Right lobe of liver (tissue), 6 donors: Measurements from ENCODE around the gene TBX2. TPM values are rescaled to one million over a fixed set of nuclear protein-coding genes. Genes with fewer than 3 reads are reported as not detected.

ENCODE experiments used
- ATAC-seq, 4 donors: fragments of 200-7000 bp; cut with Tn5 transposase; one replicate each; pipeline ENCODE4 v1.9.1; 2020; ENCODE audit warnings: mild to moderate bottlenecking in 4 of 4, moderate library complexity in 4 of 4
- DNase-seq, 3 donors: peaks; one replicate each; pipeline ENCODE4 v3.0.0-alpha.2; 2020
- H3K27ac ChIP-seq, 3 donors: fragments of 200-600 bp; one replicate each; pipeline ENCODE4 v1.8.0; 2022
- H3K27me3 ChIP-seq, 2 donors: fragments of 200-600 bp; one replicate each; pipeline ENCODE4 v1.8.0; 2022
- H3K36me3 ChIP-seq, 4 donors: fragments of 200-600 bp; sonication (generic) in 1 of 4; one replicate each; pipeline versions ENCODE4 v1.5.1 to v1.8.0; 2017 to 2022; ENCODE audit warnings: control low read depth in 1 of 4
- H3K4me1 ChIP-seq, 4 donors: fragments of 200-600 bp; sonication (generic) in 1 of 4; one replicate each; pipeline versions ENCODE4 v1.5.1 to v1.8.0; 2017 to 2022; ENCODE audit warnings: control low read depth in 1 of 4
- H3K4me3 ChIP-seq, 3 donors: fragments of 200-600 bp; one replicate each; pipeline ENCODE4 v1.8.0; 2022
- H3K9me3 ChIP-seq, 4 donors: fragments of 200-600 bp; sonication (generic) in 1 of 4; one replicate each; pipeline versions ENCODE4 v1.5.1 to v1.8.0; 2017 to 2022; ENCODE audit warnings: control low read depth in 1 of 4
- CTCF ChIP-seq, 4 donors: fragments of 200-600 bp in 3 of 4; fragments of 450-650 bp in 1 of 4; IDR thresholded peaks; one replicate each; pipeline versions ENCODE4 v1.5.1 to v1.8.0; 2016 to 2022; ENCODE audit warnings: antibody characterized with exemption in 4 of 4, mild to moderate bottlenecking in 2 of 4
- POLR2A ChIP-seq: fragments of 450-650 bp; IDR thresholded peaks from one replicate; pipeline ENCODE4 v1.6.1; 2017; ENCODE audit warnings: antibody characterized with exemption, mild to moderate bottlenecking
- WGBS: methylation state at CpG from one replicate; pipeline ENCODE4 v1.1.6; 2018; ENCODE audit warnings: low coverage, low lambda C conversion rate; ENCODE audit not compliant: insufficient coverage; ENCODE audit errors: missing lambda C conversion rate; 5-methylcytosine and 5-hydroxymethylcytosine counted together
- intact Hi-C, 2 donors: fragments of 100-400 bp; cut with DNase I; formaldehyde crosslinking; loops; one replicate each; pipeline versions ENCODE4 v1.11.2 to v1.14.1; 2022
- total RNA-seq, 6 experiments: library from RNA; depleted of rRNA in 2 of 6; stranded (reverse); fragments of >200 nt in 2 of 6; fragmentation: NEBNext Ultra II Directional in 3 of 6; extraction: Animal tissue kit (Norgen Biotek cat#: 25700) in 3 of 6; gene quantifications; one replicate each; pipeline versions ENCODE4 v1.1.0 to v1.2.4, GENCODE V29; 2016 to 2023
- donor health status: DM: no; HTN: yes; CAD: no.
- donor health status: DM: no; HTN: no; CAD: no.
- donor health status: DM: no; HTN: no; CAD: no.
- donor health status: DM: no; HTN: yes; CAD: no.
- donor health status: DM: no; HTN: yes; CAD: no.

The TBX2 gene
- total RNA-seq, 6 experiments from 2014 or later: 1.9 to 4.4 (median 2.7) TPM

GRCh38 chr17:61401389-61402072 is 1.9 kb downstream of the TBX2 start:
- TF ChIP-seq POLR2A: no peak
- no peak for TF ChIP-seq CTCF (IDR thresholded peaks at IDR 0.05)
- Histone ChIP-seq H3K4me1 (peaks cover 0 to 33% (median 2%) of the 10 kb centered on the region in 4 donors), H3K27ac (peak overlapping the region; percentile 24 to 69 (median 36)), H3K27me3 (peaks cover 0 to 74% of the 10 kb centered on the region in 2 donors), H3K36me3 (no peaks in the 10 kb centered on the region), H3K4me3 (peak overlapping the region; percentile 35 to 49 (median 41)), H3K9me3 (no peaks in the 10 kb centered on the region)
- 27% methylated on average over 9 of the region's 25 CpGs for WGBS
- intact Hi-C loops: loop anchor here in 1 of 2 donors (10.0 kb wide), 1 partner anchor 677 kb away; no protein-coding TSS in a partner anchor
- no peak for DNase-seq
- ATAC-seq: no peak

DNA sequence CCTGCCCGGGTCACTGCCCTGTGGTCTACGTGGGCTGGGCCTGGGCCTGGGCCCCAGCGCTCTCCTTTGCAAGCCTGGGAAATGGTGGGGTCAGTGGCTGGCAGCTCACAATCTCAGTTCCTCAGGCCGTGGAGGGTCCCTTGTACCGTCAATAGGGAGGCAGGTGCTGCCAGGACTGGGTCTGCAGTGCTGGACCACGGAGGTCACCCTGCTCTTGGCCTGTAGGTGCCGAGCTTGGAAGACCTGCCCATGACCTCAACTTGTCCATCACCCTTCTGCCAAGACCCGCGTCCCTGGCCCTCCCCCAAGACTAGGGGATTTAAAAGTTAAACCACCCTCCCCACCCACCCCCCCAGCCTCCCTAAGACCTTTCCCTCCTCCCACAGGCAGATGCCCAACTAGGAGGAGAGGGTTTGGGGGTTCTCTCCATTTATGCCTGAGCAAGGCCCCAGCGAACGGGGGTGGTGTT is 2.5 kb downstream of the TBX2 start:
- DNase-seq (no peak), ATAC-seq (no peak)
- Histone ChIP-seq H3K27ac (peak overlapping the region in 1 of 3 donors; percentile 28), H3K4me1 (peaks cover 0 to 29% (median 2%) of the 10 kb centered on the region in 4 donors), H3K27me3 (peaks cover 0 to 68% of the 10 kb centered on the region in 2 donors), H3K36me3 (no peaks in the 10 kb centered on the region), H3K4me3 (peak overlapping the region in 2 of 3 donors; percentile 35 to 49), H3K9me3 (no peaks in the 10 kb centered on the region)
- TF ChIP-seq POLR2A (no peak), CTCF (IDR thresholded peaks at IDR 0.05) (no peak)
- WGBS: 32% methylated on average over 5 of the region's 11 CpGs
- intact Hi-C loops: loop anchor here in 1 of 2 donors (10.0 kb wide), 1 partner anchor 677 kb away; no protein-coding TSS in a partner anchor

DNA sequence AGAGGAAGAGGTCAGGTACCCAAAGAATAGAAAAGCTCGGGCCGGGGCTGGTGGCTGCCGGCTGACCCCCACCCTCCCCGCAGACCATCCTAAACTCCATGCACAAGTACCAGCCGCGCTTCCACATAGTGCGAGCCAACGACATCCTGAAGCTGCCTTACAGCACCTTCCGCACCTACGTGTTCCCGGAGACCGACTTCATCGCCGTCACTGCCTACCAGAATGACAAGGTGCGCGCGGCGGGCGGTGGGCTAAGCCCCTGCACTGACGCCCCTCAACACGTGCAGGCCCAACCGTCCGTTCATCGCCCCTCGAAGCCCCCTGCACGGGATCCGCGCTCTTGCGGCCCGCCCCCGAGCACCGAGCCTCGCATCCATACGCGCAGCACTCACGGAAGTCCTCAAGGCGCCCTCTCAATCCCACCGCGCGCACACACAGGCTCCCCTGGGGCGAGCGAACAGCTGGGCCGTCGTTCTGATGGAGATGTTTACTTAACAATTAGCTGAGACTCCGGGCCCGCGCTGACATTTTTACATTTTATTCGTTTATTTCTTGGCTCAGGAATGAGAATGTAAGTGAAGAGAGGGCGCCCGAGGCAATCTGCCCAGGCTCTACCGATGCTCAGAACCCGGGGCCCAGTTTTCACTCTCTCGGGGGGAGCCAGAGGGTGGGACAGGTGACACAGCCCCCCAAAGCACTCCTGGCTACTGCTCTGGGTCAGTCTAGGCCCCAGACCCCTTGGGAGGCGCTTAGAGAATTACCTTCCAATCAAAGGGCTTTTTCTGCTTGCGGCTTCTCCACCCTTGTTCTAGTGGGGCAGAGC is 3.5 kb downstream of the TBX2 start:
- TF ChIP-seq POLR2A (no peak), CTCF (IDR thresholded peaks at IDR 0.05) (no peak)
- H3K4me3 ChIP-seq: peak overlapping the region in 2 of 3 donors; percentile 4 to 10
- H3K36me3 ChIP-seq: no peaks in the 10 kb centered on the region
- H3K4me1 ChIP-seq: peaks cover 0 to 25% (median 2%) of the 10 kb centered on the region in 4 donors
- ATAC-seq (no peak), DNase-seq (no peak)
- intact Hi-C loops: loop anchor here in 1 of 2 donors (10.0 kb wide), 1 partner anchor 678 kb away; no protein-coding TSS in a partner anchor
- peaks cover 0 to 59% of the 10 kb centered on the region in 2 donors for H3K27me3 ChIP-seq
- no peaks in the 10 kb centered on the region for H3K9me3 ChIP-seq
- 11% methylated on average over 11 of the region's 55 CpGs for WGBS
- peak overlapping the region in 2 of 3 donors; percentile 16 to 18 for H3K27ac ChIP-seq

DNA sequence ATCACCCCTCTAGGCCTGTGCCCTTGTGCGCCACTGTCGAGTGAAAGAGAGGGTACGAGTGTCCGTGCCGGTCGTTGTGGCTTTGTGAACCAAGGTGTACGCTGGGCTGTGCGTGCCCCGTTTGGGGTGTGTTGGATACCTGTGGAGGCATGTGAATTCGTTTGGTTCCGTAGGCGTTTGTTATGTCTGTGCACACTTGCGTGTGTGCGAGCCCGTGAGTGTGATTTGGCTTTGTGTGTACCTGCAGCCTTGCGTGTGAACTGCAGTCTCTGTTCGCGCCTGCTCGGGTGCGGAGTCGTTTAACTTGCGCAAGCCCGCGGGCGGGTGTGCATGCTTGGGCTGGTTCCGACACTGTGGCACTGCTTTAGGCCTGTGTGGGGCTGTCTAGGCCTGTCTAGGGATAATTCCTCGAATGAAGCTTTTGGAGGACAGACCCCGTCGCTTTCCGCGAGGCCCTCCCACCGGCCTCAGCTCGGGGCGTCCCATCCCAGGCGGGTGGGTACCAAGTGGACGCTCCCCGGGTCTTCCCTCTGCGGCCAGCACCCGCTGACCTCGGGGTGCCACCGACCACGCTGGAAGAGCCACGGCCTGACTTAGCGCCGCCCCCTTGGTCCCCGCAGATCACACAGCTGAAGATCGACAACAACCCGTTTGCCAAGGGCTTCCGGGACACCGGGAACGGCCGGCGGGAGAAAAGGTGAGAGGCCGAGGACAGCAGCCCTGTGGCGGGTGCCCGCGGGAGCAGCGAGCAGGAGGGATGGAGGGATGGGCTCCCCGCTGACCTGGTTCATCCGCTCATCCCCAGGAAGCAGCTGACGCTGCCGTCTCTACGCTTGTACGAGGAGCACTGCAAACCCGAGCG is 4.4 kb downstream of the TBX2 start:
- Histone ChIP-seq H3K9me3 (no peaks in the 10 kb centered on the region), H3K4me1 (peaks cover 0 to 21% (median 2%) of the 10 kb centered on the region in 4 donors), H3K27me3 (peaks cover 0 to 51% of the 10 kb centered on the region in 2 donors), H3K36me3 (no peaks in the 10 kb centered on the region), H3K4me3 (peak overlapping the region in 1 of 3 donors; percentile 10), H3K27ac (peak overlapping the region in 2 of 3 donors; percentile 16 to 18)
- 10% methylated on average over 2 of the region's 66 CpGs for WGBS
- ATAC-seq: no peak
- intact Hi-C loops: loop anchor here in 1 of 2 donors (10.0 kb wide), 1 partner anchor 679 kb away; no protein-coding TSS in a partner anchor
- TF ChIP-seq CTCF (IDR thresholded peaks at IDR 0.05) (no peak), POLR2A (no peak)
- DNase-seq: peak in 1 of 3 donors; percentile 53
